Stimulated activated CD8-positive, alpha-beta memory T cell treated with anti-CD3 and anti-CD28 coated beads, Interleukin-4, amount 100 ng/mL, for 1 hour (primary cell): ENCODE results near the gene AHDC1.

ENCODE experiments used
- DNase-seq, 2 donors: peaks; one replicate each; pipeline ENCODE4 v3.0.0-alpha.2; 2020; ENCODE audit warnings: low read depth in 2 of 2, low spot score in 1 of 2

The AHDC1 gene

GRCh38 chr1:27614625-27615344 is 10.8 kb upstream of the AHDC1 start:
- no peak for DNase-seq

GRCh38 chr1:27614043-27614624 is 10.2 kb upstream of the AHDC1 start:
- no peak for DNase-seq

GRCh38 chr1:27612718-27613117 is 8.8 kb upstream of the AHDC1 start:
- no peak for DNase-seq

DNA sequence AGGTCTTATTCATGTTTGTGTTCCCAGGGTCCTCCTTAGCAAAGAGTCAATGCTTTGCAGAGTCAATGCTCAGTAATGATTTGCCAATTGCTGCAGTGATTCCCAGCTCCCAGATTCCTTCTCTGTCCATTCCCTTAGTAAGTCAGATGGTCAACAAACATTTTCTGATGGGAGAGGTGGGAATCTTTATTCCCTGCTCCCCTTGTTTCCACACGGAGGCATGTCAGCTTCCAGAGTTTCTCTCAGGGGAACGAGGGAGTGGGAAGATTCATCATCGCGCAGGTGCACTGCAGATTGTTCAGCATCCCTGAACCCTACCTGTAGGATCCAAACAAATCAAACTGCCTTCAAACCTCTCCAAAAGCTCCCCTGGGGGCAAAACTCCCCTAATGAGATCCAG is 7.5 kb upstream of the AHDC1 start:
- DNase-seq: no peak

DNA sequence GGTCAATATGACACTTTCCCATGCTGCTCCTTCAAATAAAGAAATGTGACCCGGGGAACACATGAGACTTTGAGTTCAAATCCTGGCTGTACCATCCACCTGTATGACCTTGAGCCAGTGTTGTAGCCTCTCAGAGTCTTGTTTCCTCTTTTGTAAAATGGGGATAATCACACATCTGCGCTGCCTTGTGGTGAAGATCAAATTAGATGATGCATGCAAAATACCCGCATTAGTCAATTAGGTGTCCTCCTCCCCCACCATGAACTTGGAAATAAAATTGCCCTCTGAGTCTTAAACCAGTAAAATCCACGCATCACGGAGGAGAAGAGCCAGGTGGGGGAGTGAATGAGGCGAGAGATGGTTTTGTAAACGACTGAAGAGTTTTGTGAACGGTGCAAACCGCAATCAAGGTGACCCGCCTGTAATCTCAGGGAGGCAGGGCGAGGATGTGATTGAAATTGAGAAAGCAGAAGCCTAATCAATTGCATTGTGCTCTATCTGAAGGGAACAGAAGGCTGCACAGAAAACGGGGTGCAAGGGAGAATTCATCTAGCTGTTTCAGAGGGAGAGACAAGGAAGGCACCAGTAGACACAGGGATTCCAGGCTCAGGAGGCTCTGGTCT is 5.8 kb upstream of the AHDC1 start:
- DNase-seq: no peak

- DNase-seq: no peak
Measured at GRCh38 chr1:27609210-27609555, 5.2 kb upstream of the AHDC1 start.

GRCh38 chr1:27607239-27607804 is 3.4 kb upstream of the AHDC1 start:
- no peak for DNase-seq

GRCh38 chr1:27606708-27607238 is 2.8 kb upstream of the AHDC1 start:
- no peak for DNase-seq

- peak in 1 of 2 donors; percentile 38 for DNase-seq
Measured at GRCh38 chr1:27605796-27606707, 2.1 kb upstream of the AHDC1 start.

GRCh38 chr1:27605300-27605766 is 1.4 kb upstream of the AHDC1 start:
- no peak for DNase-seq

DNA sequence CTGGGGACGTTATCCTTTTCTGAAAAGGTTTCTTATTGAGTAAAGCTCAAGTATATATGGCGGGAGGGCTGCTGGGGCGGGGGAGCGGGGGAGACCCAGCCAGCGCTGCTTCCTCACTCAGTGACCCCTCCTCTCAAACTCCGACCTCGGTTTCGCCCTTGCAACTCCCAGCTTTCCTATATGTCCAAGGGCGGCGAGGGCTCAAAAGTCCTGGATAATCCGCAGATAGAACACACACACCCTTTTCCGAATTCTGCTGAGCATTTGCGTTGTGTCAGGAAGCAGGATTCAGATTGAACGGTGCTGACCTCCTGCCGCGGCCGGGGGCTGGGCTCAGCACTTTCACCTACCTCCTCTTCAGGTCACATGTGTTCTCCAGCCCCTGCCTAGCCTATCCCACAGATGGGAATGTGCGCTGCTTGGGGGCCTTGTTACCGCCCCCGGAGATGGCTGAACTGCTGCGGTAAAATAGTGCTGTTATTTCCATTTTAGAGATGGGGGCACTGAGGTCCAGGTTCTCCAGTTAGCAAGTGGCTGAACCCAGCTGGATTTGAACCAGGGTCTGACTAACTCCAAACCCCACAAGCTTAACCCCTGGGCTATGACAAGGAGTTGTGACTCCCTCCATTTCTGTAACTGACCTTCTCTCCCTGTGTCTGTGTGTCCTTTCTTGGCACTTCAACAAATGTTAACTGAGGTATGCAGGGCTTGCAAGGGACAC is 795 bp upstream of the AHDC1 start:
- DNase-seq: no peak

- no peak for DNase-seq
Measured at GRCh38 chr1:27603309-27603680, 649 bp downstream of the AHDC1 start.

- no peak for DNase-seq
Measured at GRCh38 chr1:27602462-27603308, 1.3 kb downstream of the AHDC1 start.

- DNase-seq: no peak
Measured at GRCh38 chr1:27601771-27602461, 2.0 kb downstream of the AHDC1 start.

GRCh38 chr1:27601321-27601770 is 2.6 kb downstream of the AHDC1 start:
- no peak for DNase-seq

DNA sequence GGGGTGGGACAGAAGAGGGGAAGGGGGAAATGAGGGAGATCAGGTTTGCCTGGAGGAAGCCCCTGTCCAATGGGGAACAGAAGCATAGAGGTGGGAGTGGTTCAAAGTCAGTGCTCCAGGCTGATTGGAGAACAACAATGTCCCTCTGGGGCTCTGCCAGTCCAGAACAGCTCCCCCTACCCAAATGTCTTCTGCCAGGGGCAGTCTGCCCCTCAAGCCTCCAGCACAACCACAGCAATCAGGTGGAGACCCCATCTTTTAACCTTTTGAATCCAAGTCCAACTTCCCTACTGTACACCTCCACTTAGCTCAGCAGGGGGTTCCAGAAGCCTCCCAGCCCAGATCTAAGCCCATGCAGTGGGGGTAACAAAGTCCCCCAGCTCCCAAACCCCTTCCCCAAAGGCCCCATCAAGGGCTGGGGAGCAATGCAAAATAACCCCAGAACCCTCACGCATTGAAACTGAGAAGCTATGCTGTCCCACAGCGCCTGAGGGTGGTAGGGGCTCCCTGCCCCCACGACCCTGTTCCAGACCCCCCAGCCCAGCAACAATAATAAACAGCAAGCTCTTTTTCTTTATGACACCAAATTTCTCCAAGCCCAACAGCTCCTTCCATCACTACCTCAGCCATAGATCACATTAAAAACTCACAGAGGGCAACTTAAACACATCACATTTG is 3.3 kb downstream of the AHDC1 start:
- no peak for DNase-seq

- no peak for DNase-seq
Measured at GRCh38 chr1:27599605-27600497, 4.1 kb downstream of the AHDC1 start.
